Tibial artery (tissue), 4 donors: ENCODE measurements around the gene SIPA1.

Source experiments
- DNase-seq, 2 donors: peaks; one replicate each; pipeline ENCODE4 v3.0.0-alpha.2; 2019
- H3K27ac ChIP-seq, 2 donors: fragments of 200-600 bp; sonication (generic) in 1 of 2; 1 replicate in 1 of 2; 2 replicates in 1 of 2; pipeline ENCODE4 v1.5.1; 2018 to 2019; ENCODE audit warnings: mild to moderate bottlenecking in 1 of 2
- H3K27me3 ChIP-seq, 2 donors: fragments of 200-600 bp; sonication (generic) in 1 of 2; one replicate each; pipeline versions ENCODE4 v1.5.1 to v1.6.0; 2016 to 2019
- H3K36me3 ChIP-seq, 3 donors: fragments of 200-600 bp; sonication (generic) in 2 of 3; one replicate each; pipeline ENCODE4 v1.5.1; 2016 to 2019; ENCODE audit warnings: mild to moderate bottlenecking in 2 of 3
- H3K4me1 ChIP-seq, 4 donors: fragments of 200-600 bp; sonication (generic) in 2 of 4; 1 replicate in 3 of 4; 2 replicates in 1 of 4; pipeline ENCODE4 v1.5.1; 2016 to 2019
- H3K4me3 ChIP-seq, 2 donors: fragments of 200-600 bp; sonication (generic) in 1 of 2; 1 replicate in 1 of 2; 2 replicates in 1 of 2; pipeline ENCODE4 v1.5.1; 2018 to 2019; ENCODE audit warnings: mild to moderate bottlenecking in 2 of 2
- H3K9me3 ChIP-seq, 3 donors: fragments of 200-600 bp; sonication (generic) in 1 of 3; one replicate each; pipeline ENCODE4 v1.5.1; 2016 to 2019
- intact Hi-C: fragments of 100-400 bp; cut with DNase I; formaldehyde crosslinking; loops from one replicate; pipeline ENCODE4 v1.15.0; 2023; ENCODE audit warnings: low total_unique reads
- TF ChIP-seq, protein P1 (sequence below), 2 experiments: fragments of 200-600 bp in 1 of 2; fragments of 450-650 bp in 1 of 2; IDR thresholded peaks; one replicate each; pipeline ENCODE4 v1.5.1; 2017 to 2019; ENCODE audit warnings: antibody characterized with exemption in 2 of 2, mild to moderate bottlenecking in 1 of 2, moderate library complexity in 1 of 2

Gene SIPA1

DNA sequence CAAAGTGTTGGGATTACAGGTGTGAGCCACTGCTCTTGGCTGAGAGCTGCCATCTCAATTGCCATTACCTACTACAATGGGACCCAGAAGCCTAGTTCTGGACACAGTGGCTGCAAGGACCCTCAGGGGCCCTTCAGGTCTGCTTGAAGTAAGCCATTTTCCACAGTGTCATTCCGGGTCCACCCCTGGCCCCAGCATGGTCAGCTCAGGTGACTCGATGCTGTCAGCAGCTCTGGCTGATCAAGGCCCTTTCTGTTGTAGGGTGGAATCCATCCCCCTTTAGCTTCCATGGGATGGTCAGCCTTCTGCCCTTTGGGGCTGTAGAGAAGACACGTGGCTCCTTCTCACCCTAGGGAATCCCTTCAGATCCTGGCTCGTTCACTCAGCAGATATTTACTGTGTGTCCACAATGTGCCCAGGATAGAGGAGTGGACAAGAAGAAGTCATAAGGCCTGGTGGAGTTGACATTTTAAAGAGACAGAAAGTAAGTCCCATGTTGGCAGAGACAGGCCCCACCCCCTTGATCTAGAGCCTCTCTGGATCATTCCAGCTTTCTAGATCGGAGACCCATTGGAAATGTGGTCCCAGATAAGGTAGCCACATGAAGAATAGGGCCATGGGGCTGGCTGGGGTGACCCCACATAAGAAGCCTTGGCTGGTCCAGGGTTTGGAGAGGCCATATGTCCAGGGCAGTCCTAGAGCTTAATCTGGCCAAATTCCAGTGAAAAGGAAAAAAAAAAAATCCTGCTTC lies 59.1 kb downstream of the SIPA1 start:
- DNase-seq, result no peak
- Histone ChIP-seq H3K4me3 (no peak overlapping the region), H3K27ac (no peak overlapping the region)

DNA sequence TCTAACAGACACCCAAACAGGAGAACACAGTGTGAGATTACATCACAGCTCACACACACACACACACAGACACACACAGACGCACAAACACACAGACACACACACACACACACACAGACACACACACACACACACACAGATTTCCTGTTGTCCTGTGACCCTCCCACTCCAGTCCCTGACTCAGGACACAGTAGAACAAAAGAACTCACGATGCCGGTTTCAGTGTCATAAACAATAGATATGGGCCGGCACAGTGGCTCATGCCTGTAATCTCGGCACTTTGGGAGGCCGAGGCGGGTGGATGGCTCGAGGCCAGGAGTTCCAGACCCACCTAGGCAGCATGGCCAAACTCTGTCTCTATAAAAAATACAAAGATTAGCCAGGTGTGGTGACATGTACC lies 60.3 kb downstream of the SIPA1 start:
- no peaks in the 10 kb centered on the region for H3K36me3 ChIP-seq
- H3K9me3 ChIP-seq, result no peaks in the 10 kb centered on the region
- H3K4me3 ChIP-seq, result no peak overlapping the region
- TF ChIP-seq, protein P1, sequence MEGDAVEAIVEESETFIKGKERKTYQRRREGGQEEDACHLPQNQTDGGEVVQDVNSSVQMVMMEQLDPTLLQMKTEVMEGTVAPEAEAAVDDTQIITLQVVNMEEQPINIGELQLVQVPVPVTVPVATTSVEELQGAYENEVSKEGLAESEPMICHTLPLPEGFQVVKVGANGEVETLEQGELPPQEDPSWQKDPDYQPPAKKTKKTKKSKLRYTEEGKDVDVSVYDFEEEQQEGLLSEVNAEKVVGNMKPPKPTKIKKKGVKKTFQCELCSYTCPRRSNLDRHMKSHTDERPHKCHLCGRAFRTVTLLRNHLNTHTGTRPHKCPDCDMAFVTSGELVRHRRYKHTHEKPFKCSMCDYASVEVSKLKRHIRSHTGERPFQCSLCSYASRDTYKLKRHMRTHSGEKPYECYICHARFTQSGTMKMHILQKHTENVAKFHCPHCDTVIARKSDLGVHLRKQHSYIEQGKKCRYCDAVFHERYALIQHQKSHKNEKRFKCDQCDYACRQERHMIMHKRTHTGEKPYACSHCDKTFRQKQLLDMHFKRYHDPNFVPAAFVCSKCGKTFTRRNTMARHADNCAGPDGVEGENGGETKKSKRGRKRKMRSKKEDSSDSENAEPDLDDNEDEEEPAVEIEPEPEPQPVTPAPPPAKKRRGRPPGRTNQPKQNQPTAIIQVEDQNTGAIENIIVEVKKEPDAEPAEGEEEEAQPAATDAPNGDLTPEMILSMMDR (IDR thresholded peaks at IDR 0.05), result no peak
- intact Hi-C loops, result no loop called here
- no peak overlapping the region for H3K27ac ChIP-seq
- H3K4me1 ChIP-seq, result no peaks in the 10 kb centered on the region
- no peak for DNase-seq
- peaks cover 0 to 7% of the 10 kb centered on the region in 2 donors for H3K27me3 ChIP-seq

More for the DNA sequence above, 59.1 kb downstream of the SIPA1 start:
- Histone ChIP-seq H3K36me3 (no peaks in the 10 kb centered on the region), H3K9me3 (no peaks in the 10 kb centered on the region), H3K27me3 (peaks cover 0 to 4% of the 10 kb centered on the region in 2 donors), H3K4me1 (no peaks in the 10 kb centered on the region)
- intact Hi-C loops, result no loop called here
- TF ChIP-seq, protein P1 (IDR thresholded peaks at IDR 0.05), result no peak

DNA sequence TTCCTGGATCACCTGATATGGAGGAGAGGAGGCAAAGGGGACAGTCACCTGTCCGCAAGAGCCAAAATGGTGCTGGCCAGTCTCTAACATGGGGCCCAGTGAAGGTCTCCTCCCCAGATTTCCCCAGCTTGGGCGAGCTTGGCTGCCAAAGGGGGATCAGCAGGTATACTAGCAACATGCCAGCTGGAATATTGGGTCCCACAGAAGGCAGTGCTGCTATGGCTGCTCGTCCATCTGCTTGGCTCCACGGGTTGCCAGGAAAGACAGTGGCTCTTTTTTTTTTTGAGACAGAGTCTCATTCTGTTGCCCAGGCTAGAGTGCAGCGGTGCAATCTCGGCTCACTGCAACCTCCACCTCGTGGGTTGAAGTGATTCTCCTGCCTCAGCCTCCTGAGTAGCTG lies 61.4 kb downstream of the SIPA1 start:
- intact Hi-C loops, result no loop called here
- no peak overlapping the region for H3K4me3 ChIP-seq

DNA sequence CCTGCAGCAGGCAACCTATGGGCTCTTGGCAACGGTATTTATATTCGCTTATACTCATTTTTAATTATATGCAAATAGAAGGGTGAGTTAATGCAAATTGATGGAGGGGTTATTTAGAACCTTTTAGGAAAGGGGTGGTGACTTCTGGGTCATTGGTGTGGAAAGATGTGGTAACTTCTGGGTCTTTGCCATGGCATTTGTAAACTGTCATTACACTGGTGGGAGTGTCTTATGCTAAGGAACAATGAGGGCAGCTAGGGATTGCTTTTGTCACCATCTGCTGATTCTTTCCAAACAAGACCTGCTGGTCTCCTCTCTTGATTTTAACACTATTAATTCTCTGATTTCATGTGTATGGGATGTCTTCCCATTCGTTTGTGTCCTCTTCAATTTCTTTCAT lies 62.5 kb downstream of the SIPA1 start:
- no peaks in the 10 kb centered on the region for H3K4me1 ChIP-seq
- TF ChIP-seq, protein P1 (IDR thresholded peaks at IDR 0.05), result no peak
- peaks cover 0 to 15% of the 10 kb centered on the region in 2 donors for H3K27me3 ChIP-seq
- no peaks in the 10 kb centered on the region for H3K9me3 ChIP-seq
- H3K4me3 ChIP-seq, result no peak overlapping the region
- peak in 1 of 2 donors; percentile 19 for DNase-seq
- intact Hi-C loops, result loop anchor here (10.0 kb wide), 1 partner anchor 284 kb away; no protein-coding TSS in a partner anchor
- no peak overlapping the region for H3K27ac ChIP-seq
- H3K36me3 ChIP-seq, result no peaks in the 10 kb centered on the region

More for the DNA sequence above, 61.4 kb downstream of the SIPA1 start:
- Histone ChIP-seq H3K4me1 (no peaks in the 10 kb centered on the region), H3K9me3 (no peaks in the 10 kb centered on the region), H3K27me3 (peaks cover 0 to 10% of the 10 kb centered on the region in 2 donors), H3K27ac (no peak overlapping the region), H3K36me3 (no peaks in the 10 kb centered on the region)
- TF ChIP-seq, protein P1 (IDR thresholded peaks at IDR 0.05), result no peak
- peak in 1 of 2 donors; percentile 27 for DNase-seq
